ENCODE results near the gene NLRP2B. TPM values are rescaled to one million over a fixed set of nuclear protein-coding genes. Genes with fewer than 3 reads are reported as not detected.

Gene NLRP2B
- total and polyA plus RNA-seq, 2 donors (not counting 3 experiments of a cell fraction or from before 2014, with no cell fraction given): 0.01 TPM; not detected in 1

- DNase-seq (ENCODE audit: low read depth, low spot score): no peak
- Histone ChIP-seq H3K9me3 (replicated peaks; ENCODE audit: control insufficient read depth, insufficient read depth, low read length) (no peaks in the 10 kb centered on the region), H3K79me2 (ENCODE audit: control insufficient read depth, insufficient read depth, low read length) (no peaks in the 10 kb centered on the region), H3K27ac (ENCODE audit: insufficient read depth, low read depth, low read length) (no peak overlapping the region), H3K9ac (replicated peaks; ENCODE audit: extremely low read depth, insufficient read depth, low read length) (no peak overlapping the region), H3K36me3 (ENCODE audit: control insufficient read depth in 2 of 2, extremely low read depth in 1 of 2, insufficient read depth in 2 of 2, low read length in 2 of 2) (no peaks in the 10 kb centered on the region), H2AFZ (ENCODE audit: low read depth, low read length) (no peak overlapping the region), H3K4me2 (ENCODE audit: insufficient read depth, low read length) (no peak overlapping the region), H3K27me3 (ENCODE audit: control insufficient read depth in 2 of 2, insufficient read depth in 2 of 2, low read length in 2 of 2) (no peaks in the 10 kb centered on the region), H4K20me1 (replicated peaks; ENCODE audit: control insufficient read depth, extremely low read depth, insufficient read depth, low read length) (no peaks in the 10 kb centered on the region), H3K4me1 (ENCODE audit: control insufficient read depth, extremely low read depth, insufficient read depth, low read length) (no peaks in the 10 kb centered on the region), H3K9me1 (replicated peaks; ENCODE audit: control insufficient read depth, extremely low read depth, insufficient read depth, low read length) (no peaks in the 10 kb centered on the region), H3K4me3 (replicated peaks in 1 of 3; ENCODE audit: insufficient read depth in 1 of 3, low read depth in 1 of 3, low read length in 3 of 3) (no peak overlapping the region)
- ChIA-PET CTCF (no interaction called here), POLR2A (no interaction called here)
- dilution Hi-C loops (cut with MboI; ENCODE audit: extremely low pct_ligation_motif_present, low sequenced_read_pairs) (no loop called here), intact Hi-C loops (cut with micrococcal nuclease) (no loop called here)
- TF ChIP-seq MAX (IDR thresholded peaks at IDR 0.05; ENCODE audit: insufficient read depth, insufficient read length) (no peak), FOS (IDR thresholded peaks at IDR 0.05; ENCODE audit: borderline replicate concordance, insufficient read depth, low read length) (no peak), POLR2AphosphoS5 (IDR thresholded peaks at IDR 0.05; ENCODE audit: insufficient read depth, low read depth, low read length) (no peak), POLR2A (IDR thresholded peaks at IDR 0.05; ENCODE audit: low read depth, low read length) (no peak), GATA2 (IDR thresholded peaks at IDR 0.05; ENCODE audit: insufficient read depth, insufficient read length, low read depth, low read length) (no peak), EZH2 (IDR thresholded peaks at IDR 0.05; ENCODE audit: borderline replicate concordance, low read depth, low read length, severe bottlenecking) (no peak), JUN (IDR thresholded peaks at IDR 0.05; ENCODE audit: borderline replicate concordance, insufficient read depth, insufficient read length, low read depth) (no peak), CTCF (IDR thresholded peaks at IDR 0.05; ENCODE audit: extremely low read depth in 1 of 2, insufficient read depth in 1 of 2, low read depth in 1 of 2, low read length in 2 of 2) (no peak)
- FAIRE-seq: no peak
- no TSS peak for BruUV-seq (replicated peaks)
These were observed 1.3 kb upstream of the NLRP2B start for GRCh38 chrX:57681341-57681740.

Measured in endothelial cell of umbilical vein (primary cell).